B cell (primary cell): Measurements from ENCODE around the gene HK2. TPM values are rescaled to one million over a fixed set of nuclear protein-coding genes. Genes with fewer than 3 reads are reported as not detected.
"Not testable (repeated sequence)": the region's sequence is repeated elsewhere in the genome, so short reads cannot be mapped to it uniquely, and the experiment has no call there.

Experiments used
- ATAC-seq: fragments of 200-7000 bp; cut with Tn5 transposase; one replicate; pipeline ENCODE4 v1.10.0; 2021; ENCODE audit warnings: low read depth, mild to moderate bottlenecking, moderate number of reproducible peaks, moderate library complexity
- CTCF ChIA-PET: fragments of 350-600 bp; sonication (Branson Sonifier 250); formaldehyde crosslinking; loops from one replicate; lab custom pipeline; 2021; ENCODE audit warnings: antibody characterized with exemption, inconsistent platforms; lab: Charles Lee
- POLR2A ChIA-PET: fragments of 350-600 bp; sonication (Branson Sonifier 250); formaldehyde crosslinking; loops from one replicate; lab custom pipeline; 2021; ENCODE audit warnings: antibody characterized with exemption; lab: Charles Lee
- DNase-seq: peaks from one replicate; pipeline ENCODE4 v3.0.0; 2013
- H2AFZ ChIP-seq: 2 replicates; pipeline ENCODE4 v1.6.1; 2012; ENCODE audit warnings: mild to moderate bottlenecking, low read depth, low read length; ENCODE audit not compliant: insufficient read depth, poor library complexity, severe bottlenecking
- H3K27ac ChIP-seq, 2 donors: 1 replicate in 1 of 2; 2 replicates in 1 of 2; pipeline ENCODE4 v1.5.1; 2012 to 2013; ENCODE audit warnings: low read length in 2 of 2, mild to moderate bottlenecking in 2 of 2, moderate library complexity in 1 of 2
- H3K27me3 ChIP-seq, 4 experiments: fragments of 200-600 bp in 1 of 4; sonication (generic) in 1 of 4; replicated peaks in 1 of 4; 1 replicate in 2 of 4; 2 replicates in 2 of 4; pipeline versions ENCODE4 v1.6.1 to v1.7.0; 2013 to 2016; ENCODE audit warnings: low read length in 3 of 4, mild to moderate bottlenecking in 2 of 4, mixed read lengths in 1 of 4, moderate library complexity in 1 of 4; ENCODE audit not compliant: insufficient read depth in 4 of 4, control insufficient read depth in 3 of 4; ENCODE audit errors: control extremely low read depth in 1 of 4
- H3K36me3 ChIP-seq, 2 experiments: replicated peaks in 1 of 2; 1 replicate in 1 of 2; 2 replicates in 1 of 2; pipeline versions ENCODE4 v1.6.1 to v1.7.1; 2013; ENCODE audit warnings: low read length in 1 of 2; ENCODE audit not compliant: insufficient read depth in 2 of 2, control insufficient read depth in 1 of 2; ENCODE audit errors: control extremely low read depth in 1 of 2, extremely low read depth in 1 of 2
- H3K4me1 ChIP-seq, 2 donors: fragments of 200-600 bp in 1 of 2; sonication (generic) in 1 of 2; 1 replicate in 1 of 2; 2 replicates in 1 of 2; pipeline versions ENCODE4 v1.5.1 to v1.6.1; 2013 to 2017; ENCODE audit warnings: low read length in 2 of 2; ENCODE audit not compliant: control insufficient read depth in 2 of 2, insufficient read depth in 2 of 2
- H3K4me2 ChIP-seq: replicated peaks from 2 replicates; pipeline ENCODE3; 2012; ENCODE audit warnings: mild to moderate bottlenecking, low read depth, low read length; ENCODE audit not compliant: poor library complexity, severe bottlenecking
- H3K4me3 ChIP-seq, 5 experiments: fragments of 200-600 bp in 1 of 5; sonication (generic) in 1 of 5; 1 replicate in 3 of 5; 2 replicates in 2 of 5; pipeline versions ENCODE4 v1.5.1 to v1.7.0; 2011 to 2016; ENCODE audit warnings: low read length in 4 of 5, mild to moderate bottlenecking in 4 of 5, low read depth in 2 of 5, control low read depth in 1 of 5, moderate library complexity in 1 of 5; ENCODE audit not compliant: insufficient read depth in 1 of 5; ENCODE audit errors: control extremely low read depth in 1 of 5, extremely low read depth in 1 of 5
- H3K79me2 ChIP-seq: fragments of 200-600 bp; sonication (generic); one replicate; pipeline ENCODE4 v1.6.0; 2016; ENCODE audit warnings: low read length; ENCODE audit not compliant: control insufficient read depth, insufficient read depth
- H3K9ac ChIP-seq: fragments of 200-600 bp; sonication (generic); 2 replicates; pipeline ENCODE4 v1.6.1; 2017; ENCODE audit warnings: mild to moderate bottlenecking, low read length, moderate library complexity
- H3K9me3 ChIP-seq, 3 donors: one replicate each; pipeline versions ENCODE4 v1.6.1 to v1.7.1; 2013; ENCODE audit warnings: low read length in 2 of 3; ENCODE audit not compliant: control insufficient read depth in 2 of 3, insufficient read depth in 1 of 3; ENCODE audit errors: control extremely low read depth in 1 of 3
- H4K20me1 ChIP-seq: 2 replicates; pipeline ENCODE4 v1.6.0; 2012; ENCODE audit warnings: mild to moderate bottlenecking, low read length; ENCODE audit not compliant: insufficient read depth, control insufficient read depth, poor library complexity, severe bottlenecking
- H3K27ac Mint-ChIP-seq: one replicate; pipeline ENCODE4 v1.8.0; 2021; ENCODE audit warnings: mixed read lengths
- H3K27me3 Mint-ChIP-seq: one replicate; pipeline ENCODE4 v1.8.0; 2021; ENCODE audit warnings: mixed read lengths
- H3K4me1 Mint-ChIP-seq: one replicate; pipeline ENCODE4 v1.8.0; 2021; ENCODE audit warnings: mixed read lengths
- H3K4me3 Mint-ChIP-seq: one replicate; pipeline ENCODE4 v1.8.0; 2021; ENCODE audit warnings: mixed read lengths
- H3K9me3 Mint-ChIP-seq: one replicate; pipeline ENCODE4 v1.8.0; 2022; ENCODE audit warnings: mixed read lengths; ENCODE audit not compliant: insufficient read depth
- EZH2 ChIP-seq: IDR thresholded peaks from 2 replicates; pipeline ENCODE4 v1.6.1; 2012; ENCODE audit warnings: borderline replicate concordance, low read depth, mild to moderate bottlenecking, moderate library complexity, low read length; ENCODE audit not compliant: insufficient read depth, poor library complexity, severe bottlenecking
- WGBS: methylation state at CpG from one replicate; pipeline ENCODE4 v1.1.5; 2013; ENCODE audit warnings: missing lambda C conversion rate; ENCODE audit not compliant: insufficient coverage; 5-methylcytosine and 5-hydroxymethylcytosine counted together
- intact Hi-C: fragments of 100-400 bp; cut with micrococcal nuclease; formaldehyde crosslinking; loops from one replicate; pipeline ENCODE4 v1.10.0; 2022
- polyA plus RNA-seq: library from polyadenylated mRNA; depleted of rRNA; stranded (reverse); fragments of >200 nt; gene quantifications from 2 replicates; pipeline ENCODE4 v1.2.3, GENCODE V29; 2012
- total RNA-seq, 2 donors: library from RNA; stranded (reverse); fragments of 120-200 nt in 1 of 2; gene quantifications; 1 replicate in 1 of 2; 2 replicates in 1 of 2; pipeline versions ENCODE4 v1.2.3 to v1.2.4, GENCODE V29; 2013 to 2022
- TF ChIP-seq, protein P1 (sequence below): fragments of 200-600 bp; IDR thresholded peaks from one replicate; pipeline ENCODE4 v1.8.0; 2022; ENCODE audit warnings: antibody characterized with exemption, mild to moderate bottlenecking

The HK2 gene
- total and polyA plus RNA-seq, 2 donors (not counting 1 experiment from before 2014, with no cell fraction given), result 5.0 to 5.7 TPM

DNA sequence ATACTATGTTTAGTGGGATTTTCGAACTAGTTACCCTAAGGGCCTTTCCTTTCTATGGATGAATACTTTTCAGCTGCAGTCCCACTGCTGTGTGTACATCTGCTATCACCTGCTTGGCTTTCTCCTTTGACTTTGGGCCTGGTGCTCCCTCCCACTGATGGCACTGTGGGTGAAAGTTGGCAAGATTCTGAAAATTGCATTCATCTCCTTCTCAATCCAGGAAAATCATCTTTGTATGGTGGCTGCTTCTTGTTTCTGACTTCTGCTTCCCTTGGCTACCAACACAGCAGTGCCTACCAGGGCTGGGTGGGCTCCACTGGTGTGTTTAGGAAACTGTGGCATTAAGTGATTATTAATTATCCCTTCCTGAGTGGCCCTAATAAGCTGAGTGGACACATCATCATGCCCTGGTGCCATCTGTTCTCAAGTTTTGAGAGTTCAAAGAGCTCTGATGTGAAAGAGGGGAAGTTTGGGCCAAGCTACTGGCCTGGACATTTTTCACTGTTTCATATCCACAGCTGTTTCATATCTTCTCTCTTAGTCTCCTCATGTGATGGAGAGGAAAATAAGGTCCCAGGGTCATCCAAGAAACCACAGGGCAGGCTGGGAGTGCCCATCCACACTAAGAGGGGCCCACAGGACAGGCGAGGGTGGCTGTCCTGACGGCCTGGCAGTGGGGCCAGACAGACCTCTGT lies 16.7 kb downstream of the HK2 start:
- Histone ChIP-seq H3K79me2 (peaks cover 68% of the 10 kb centered on the region), H3K27ac (peak overlapping the region; percentile 88 to 94), H3K9ac (peak overlapping the region; percentile 70), H3K9me3 (no peaks in the 10 kb centered on the region), H3K27me3 (no peaks in the 10 kb centered on the region), H2AFZ (no peak overlapping the region), H4K20me1 (no peaks in the 10 kb centered on the region), H3K4me3 (peak overlapping the region in 1 of 5 experiments; percentile 65), H3K36me3 (peaks cover 2 to 7% of the 10 kb centered on the region in 2 experiments), H3K4me1 (peaks cover 47 to 55% of the 10 kb centered on the region in 2 donors), H3K4me2 (peak overlapping the region; percentile 91)
- peaks cover 61% of the 10 kb centered on the region for H3K4me1 Mint-ChIP-seq
- intact Hi-C loops, result no loop called here
- H3K9me3 Mint-ChIP-seq, result no peaks in the 10 kb centered on the region
- ATAC-seq (no peak), DNase-seq (peak; percentile 20)
- ChIA-PET CTCF (interaction anchor here (1.3 to 3.3 kb wide), 5 partner anchors 15 to 137 kb away, joined by 4 to 31 read pairs (median 7); no protein-coding TSS in a partner anchor), POLR2A (no interaction called here)
- no peaks in the 10 kb centered on the region for H3K27me3 Mint-ChIP-seq
- H3K27ac Mint-ChIP-seq, result peak overlapping the region; percentile 99
- TF ChIP-seq EZH2, result no peak
- TF ChIP-seq, protein P1, sequence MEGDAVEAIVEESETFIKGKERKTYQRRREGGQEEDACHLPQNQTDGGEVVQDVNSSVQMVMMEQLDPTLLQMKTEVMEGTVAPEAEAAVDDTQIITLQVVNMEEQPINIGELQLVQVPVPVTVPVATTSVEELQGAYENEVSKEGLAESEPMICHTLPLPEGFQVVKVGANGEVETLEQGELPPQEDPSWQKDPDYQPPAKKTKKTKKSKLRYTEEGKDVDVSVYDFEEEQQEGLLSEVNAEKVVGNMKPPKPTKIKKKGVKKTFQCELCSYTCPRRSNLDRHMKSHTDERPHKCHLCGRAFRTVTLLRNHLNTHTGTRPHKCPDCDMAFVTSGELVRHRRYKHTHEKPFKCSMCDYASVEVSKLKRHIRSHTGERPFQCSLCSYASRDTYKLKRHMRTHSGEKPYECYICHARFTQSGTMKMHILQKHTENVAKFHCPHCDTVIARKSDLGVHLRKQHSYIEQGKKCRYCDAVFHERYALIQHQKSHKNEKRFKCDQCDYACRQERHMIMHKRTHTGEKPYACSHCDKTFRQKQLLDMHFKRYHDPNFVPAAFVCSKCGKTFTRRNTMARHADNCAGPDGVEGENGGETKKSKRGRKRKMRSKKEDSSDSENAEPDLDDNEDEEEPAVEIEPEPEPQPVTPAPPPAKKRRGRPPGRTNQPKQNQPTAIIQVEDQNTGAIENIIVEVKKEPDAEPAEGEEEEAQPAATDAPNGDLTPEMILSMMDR, result no peak
- 97% methylated on average over 3 of the region's 3 CpGs for WGBS
- peak overlapping the region; percentile 92 for H3K4me3 Mint-ChIP-seq

DNA sequence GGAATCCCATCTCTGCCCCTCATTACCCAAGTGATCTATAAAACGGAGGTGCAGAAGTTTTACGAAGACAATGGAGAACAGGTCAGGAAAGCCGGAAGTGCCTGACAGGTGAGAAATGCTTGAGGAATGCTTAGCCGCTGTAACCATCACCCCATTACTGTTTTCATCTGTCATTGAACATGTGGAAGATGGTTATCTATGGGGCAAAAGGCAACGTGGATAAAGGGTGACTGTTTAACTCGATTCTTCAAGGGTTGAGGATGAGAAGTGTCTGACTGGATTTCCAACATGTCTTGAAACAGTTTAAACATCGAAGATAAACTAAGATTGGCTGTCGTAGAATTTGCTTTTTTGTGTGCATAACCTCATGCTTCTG lies 17.3 kb downstream of the HK2 start:
- Histone ChIP-seq H3K27ac (peak overlapping the region; percentile 88 to 94), H3K79me2 (peaks cover 68% of the 10 kb centered on the region), H2AFZ (no peak overlapping the region), H3K4me3 (no peak overlapping the region), H3K4me2 (peak overlapping the region; percentile 91), H3K27me3 (no peaks in the 10 kb centered on the region), H3K9ac (no peak overlapping the region), H3K4me1 (peaks cover 45 to 50% of the 10 kb centered on the region in 2 donors), H3K36me3 (peaks cover 2 to 12% of the 10 kb centered on the region in 2 experiments), H4K20me1 (no peaks in the 10 kb centered on the region), H3K9me3 (no peaks in the 10 kb centered on the region)
- H3K4me1 Mint-ChIP-seq, result peaks cover 55% of the 10 kb centered on the region
- no peak for DNase-seq
- no peak for ATAC-seq
- TF ChIP-seq EZH2, result no peak
- TF ChIP-seq, protein P1, result no peak
- no peaks in the 10 kb centered on the region for H3K27me3 Mint-ChIP-seq
- intact Hi-C loops, result no loop called here
- no peaks in the 10 kb centered on the region for H3K9me3 Mint-ChIP-seq
- peak overlapping the region; percentile 92 for H3K4me3 Mint-ChIP-seq
- POLR2A ChIA-PET, result no interaction called here
- peak overlapping the region; percentile 99 for H3K27ac Mint-ChIP-seq
- CTCF ChIA-PET, result interaction anchor here (2.5 to 3.3 kb wide), 2 partner anchors 15 to 25 kb away, joined by 21 to 31 read pairs; no protein-coding TSS in a partner anchor
- 78% methylated on average over 4 of the region's 8 CpGs for WGBS

DNA sequence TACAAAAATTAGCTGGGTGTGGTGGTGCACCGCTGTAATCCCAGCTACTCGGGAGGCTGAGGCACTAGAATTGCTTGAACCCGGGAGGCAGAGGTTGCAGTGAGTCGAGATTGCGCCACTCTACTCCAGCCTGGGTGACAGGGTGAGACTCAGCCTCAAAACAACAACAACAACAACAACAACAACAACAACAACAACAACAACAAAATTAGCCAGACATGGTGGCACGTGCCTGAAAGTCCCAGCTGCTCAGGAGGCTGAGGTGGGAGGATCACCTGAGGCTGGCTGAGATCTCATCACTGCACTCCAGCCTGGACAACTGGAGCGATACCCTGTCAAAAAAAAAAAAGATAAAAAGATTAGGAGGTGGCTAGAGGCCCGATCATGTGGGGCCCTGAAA lies 19.4 kb downstream of the HK2 start:
- H2AFZ ChIP-seq, H3K4me3 Mint-ChIP-seq, H3K9me3 ChIP-seq, ATAC-seq, POLR2A ChIA-PET, H3K9me3 Mint-ChIP-seq, H3K27ac ChIP-seq, H3K4me2 ChIP-seq, DNase-seq, intact Hi-C loops, H3K27ac Mint-ChIP-seq, H3K27me3 Mint-ChIP-seq, H4K20me1 ChIP-seq, H3K27me3 ChIP-seq, H3K9ac ChIP-seq, H3K4me3 ChIP-seq: not testable (repeated sequence)
- 96% methylated on average over 4 of the region's 8 CpGs for WGBS
- Histone ChIP-seq H3K79me2 (peaks cover 66% of the 10 kb centered on the region), H3K4me1 (peaks cover 40 to 41% of the 10 kb centered on the region in 2 donors), H3K36me3 (peaks cover 2 to 20% of the 10 kb centered on the region in 2 experiments)
- CTCF ChIA-PET, result interaction anchor here (1.4 to 1.7 kb wide), 2 partner anchors 14 to 16 kb away, joined by 5 read pairs; no protein-coding TSS in a partner anchor
- H3K4me1 Mint-ChIP-seq, result peaks cover 38% of the 10 kb centered on the region
